Esophagus squamous epithelium (tissue), 4 donors: ENCODE results near the gene S100A14.

ENCODE experiments used
- CTCF ChIP-seq, 6 experiments: fragments of 450-650 bp in 4 of 6; fragments of 200-600 bp in 2 of 6; sonication (generic) in 2 of 6; IDR thresholded peaks; one replicate each; pipeline ENCODE4 v1.5.1; 2016 to 2019; ENCODE audit warnings: antibody characterized with exemption in 6 of 6, mild to moderate bottlenecking in 4 of 6, moderate library complexity in 4 of 6
- POLR2A ChIP-seq, 4 donors: fragments of 450-650 bp; IDR thresholded peaks; one replicate each; pipeline ENCODE4 v1.6.1; 2017; ENCODE audit warnings: antibody characterized with exemption in 4 of 4, mild to moderate bottlenecking in 4 of 4, moderate library complexity in 3 of 4

- no peak for TF ChIP-seq CTCF (IDR thresholded peaks at IDR 0.05)
- no peak for TF ChIP-seq POLR2A (IDR thresholded peaks at IDR 0.05)
Measured at GRCh38 chr1:153619171-153619570, 3.0 kb upstream of the S100A14 start.
